ENCODE measurements around the gene CYP2W1. TPM values are rescaled to one million over a fixed set of nuclear protein-coding genes. Genes with fewer than 3 reads are reported as not detected.

The CYP2W1 gene
- total and polyA plus RNA-seq, 10 donors = 0.05 to 1.2 (median 0.39) TPM; not detected in 2

DNA sequence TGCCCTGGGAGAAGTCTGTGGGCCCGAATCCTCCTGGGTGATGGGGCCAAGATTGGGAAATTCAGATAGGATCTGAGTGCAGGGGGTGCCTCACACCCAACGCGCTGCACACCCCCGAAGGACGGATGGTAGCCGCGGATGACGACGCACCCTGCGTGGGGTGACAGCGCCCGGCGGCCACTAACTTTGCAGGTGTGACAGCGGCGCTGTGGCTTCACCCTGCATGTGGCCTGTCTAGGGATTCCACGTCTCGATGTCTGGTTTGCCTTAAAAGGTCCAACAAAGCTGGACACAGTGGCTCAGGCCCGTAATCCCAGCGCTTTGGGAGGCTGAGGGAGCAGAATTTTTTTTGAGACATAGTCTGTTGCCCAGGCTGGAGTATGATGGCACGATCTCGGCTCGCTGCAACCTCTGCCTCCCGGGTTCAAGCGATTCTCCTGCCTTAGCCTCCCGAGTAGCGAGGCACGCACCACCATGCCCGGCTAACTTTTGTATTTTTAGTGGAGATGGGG is 47.1 kb upstream of the CYP2W1 start:
- H3K36me3 ChIP-seq = peaks cover 0 to 28% (median 0%) of the 10 kb centered on the region in 6 donors
- H3K27ac ChIP-seq = no peak overlapping the region
- DNase-seq = no peak
- peaks cover 0 to 6% (median 0%) of the 10 kb centered on the region in 7 donors for H3K27me3 ChIP-seq (replicated peaks in 1 of 7)
- TF ChIP-seq POLR2AphosphoS5 (IDR thresholded peaks at IDR 0.05) = peak in 1 of 3 donors; percentile 29
- TF ChIP-seq POLR2A (IDR thresholded peaks at IDR 0.05) = no peak
- WGBS, 5 donors = 87 to 95% (median 92%) methylated on average over 16 to 28 of the region's 28 CpGs
- H3K9me3 ChIP-seq = peaks cover 0 to 11% (median 0%) of the 10 kb centered on the region in 8 donors
- no peak overlapping the region for H3K4me3 ChIP-seq
- intact Hi-C loops (cut with DNase I; ENCODE audit: low total_unique reads) = no loop called here
- H3K4me1 ChIP-seq = peaks cover 0 to 21% (median 4%) of the 10 kb centered on the region in 6 donors

DNA sequence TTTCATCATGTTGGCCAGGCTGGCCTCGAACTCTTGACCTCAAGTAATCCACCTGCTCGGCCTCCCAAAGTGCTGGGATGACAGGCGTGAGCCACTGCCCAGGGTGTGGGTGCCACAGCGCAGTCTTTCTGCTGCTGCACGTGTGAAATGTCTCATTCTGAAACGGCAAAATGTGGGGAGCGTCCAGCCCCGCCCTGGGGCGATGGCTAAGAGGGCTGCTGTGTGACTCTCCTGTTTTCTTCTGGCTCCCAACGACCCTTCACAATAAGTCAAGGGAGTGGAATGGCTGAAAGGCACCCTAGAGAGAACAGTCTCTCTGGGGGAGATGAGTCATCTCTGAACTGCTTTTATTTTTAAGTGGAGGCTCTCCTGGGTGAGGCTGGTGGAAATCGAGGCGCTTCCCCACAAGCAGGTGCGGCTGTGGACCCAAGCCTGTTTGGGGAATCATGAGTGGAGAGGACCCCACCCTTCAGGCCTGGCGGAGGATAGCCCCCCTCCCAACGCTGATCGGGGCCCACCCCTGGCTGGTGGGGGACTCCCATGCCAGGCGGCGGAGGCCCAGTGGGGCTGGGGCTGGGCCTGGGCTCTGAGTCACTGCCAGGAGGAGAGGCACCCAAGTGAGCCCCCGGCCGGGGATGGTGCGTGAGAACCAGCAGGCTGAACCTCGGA is 46.5 kb upstream of the CYP2W1 start:
- H3K27ac ChIP-seq = no peak overlapping the region
- H3K36me3 ChIP-seq = peaks cover 0 to 28% (median 0%) of the 10 kb centered on the region in 6 donors
- peaks cover 0 to 6% (median 0%) of the 10 kb centered on the region in 7 donors for H3K27me3 ChIP-seq (replicated peaks in 1 of 7)
- intact Hi-C loops (cut with DNase I; ENCODE audit: low total_unique reads) = no loop called here
- DNase-seq = peak; percentile 60
- TF ChIP-seq, protein P1, sequence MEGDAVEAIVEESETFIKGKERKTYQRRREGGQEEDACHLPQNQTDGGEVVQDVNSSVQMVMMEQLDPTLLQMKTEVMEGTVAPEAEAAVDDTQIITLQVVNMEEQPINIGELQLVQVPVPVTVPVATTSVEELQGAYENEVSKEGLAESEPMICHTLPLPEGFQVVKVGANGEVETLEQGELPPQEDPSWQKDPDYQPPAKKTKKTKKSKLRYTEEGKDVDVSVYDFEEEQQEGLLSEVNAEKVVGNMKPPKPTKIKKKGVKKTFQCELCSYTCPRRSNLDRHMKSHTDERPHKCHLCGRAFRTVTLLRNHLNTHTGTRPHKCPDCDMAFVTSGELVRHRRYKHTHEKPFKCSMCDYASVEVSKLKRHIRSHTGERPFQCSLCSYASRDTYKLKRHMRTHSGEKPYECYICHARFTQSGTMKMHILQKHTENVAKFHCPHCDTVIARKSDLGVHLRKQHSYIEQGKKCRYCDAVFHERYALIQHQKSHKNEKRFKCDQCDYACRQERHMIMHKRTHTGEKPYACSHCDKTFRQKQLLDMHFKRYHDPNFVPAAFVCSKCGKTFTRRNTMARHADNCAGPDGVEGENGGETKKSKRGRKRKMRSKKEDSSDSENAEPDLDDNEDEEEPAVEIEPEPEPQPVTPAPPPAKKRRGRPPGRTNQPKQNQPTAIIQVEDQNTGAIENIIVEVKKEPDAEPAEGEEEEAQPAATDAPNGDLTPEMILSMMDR (IDR thresholded peaks at IDR 0.05 in 8 of 11, conservative IDR thresholded peaks at IDR 0.05 in 3 of 11) = no peak
- no peak for TF ChIP-seq POLR2A (IDR thresholded peaks at IDR 0.05)
- TF ChIP-seq POLR2AphosphoS5 (IDR thresholded peaks at IDR 0.05) = no peak
- peaks cover 0 to 17% (median 3%) of the 10 kb centered on the region in 6 donors for H3K4me1 ChIP-seq
- H3K4me3 ChIP-seq = no peak overlapping the region
- WGBS, 5 donors = 52 to 76% (median 74%) methylated on average over 22 of the region's 22 CpGs
- H3K9me3 ChIP-seq = peaks cover 0 to 11% (median 0%) of the 10 kb centered on the region in 8 donors

DNA sequence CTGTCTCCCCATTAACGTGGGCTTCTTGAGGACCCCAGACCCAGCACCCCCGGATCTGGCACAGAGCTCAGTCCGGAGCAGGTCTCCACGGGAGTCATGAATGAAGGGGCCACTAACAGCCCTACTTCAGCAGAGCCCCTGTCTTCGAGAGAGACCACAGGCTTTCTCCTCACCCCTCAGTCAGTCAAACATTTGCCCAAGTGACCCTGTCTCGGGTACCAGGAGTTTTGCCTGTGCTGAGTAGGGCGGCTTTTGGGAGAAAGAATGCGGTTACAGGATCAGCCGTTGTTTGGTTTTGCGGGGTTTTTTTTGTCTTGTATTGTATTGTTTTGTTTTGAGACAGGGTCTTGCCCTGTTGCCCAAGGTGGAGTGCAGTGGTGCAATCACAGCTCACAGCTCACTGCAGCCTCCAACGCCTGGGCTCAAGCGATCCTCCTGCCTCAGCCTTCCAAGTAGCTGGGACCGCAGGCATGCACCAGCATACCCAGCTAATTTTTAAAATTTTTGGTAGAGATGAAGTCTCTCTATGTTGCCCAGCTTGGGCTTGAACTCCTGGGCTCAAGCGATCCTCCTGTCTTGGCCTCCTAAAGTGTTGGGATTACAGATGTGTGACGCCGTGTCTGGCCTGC is 45.0 kb upstream of the CYP2W1 start:
- Histone ChIP-seq H3K36me3 (peaks cover 0 to 28% (median 0%) of the 10 kb centered on the region in 6 donors), H3K27ac (no peak overlapping the region), H3K27me3 (replicated peaks in 1 of 7) (peaks cover 0 to 6% (median 0%) of the 10 kb centered on the region in 7 donors), H3K4me3 (no peak overlapping the region), H3K4me1 (peaks cover 0 to 4% (median 0%) of the 10 kb centered on the region in 6 donors), H3K9me3 (peaks cover 0 to 11% (median 0%) of the 10 kb centered on the region in 8 donors)
- DNase-seq = peak; percentile 41
- intact Hi-C loops (cut with DNase I; ENCODE audit: low total_unique reads) = no loop called here
- WGBS, 5 donors = 85 to 93% (median 86%) methylated on average over 16 of the region's 16 CpGs
- TF ChIP-seq POLR2A (IDR thresholded peaks at IDR 0.05) (no peak), POLR2AphosphoS5 (IDR thresholded peaks at IDR 0.05) (no peak)
- TF ChIP-seq, protein P1 (IDR thresholded peaks at IDR 0.05 in 8 of 11, conservative IDR thresholded peaks at IDR 0.05 in 3 of 11) = no peak

DNA sequence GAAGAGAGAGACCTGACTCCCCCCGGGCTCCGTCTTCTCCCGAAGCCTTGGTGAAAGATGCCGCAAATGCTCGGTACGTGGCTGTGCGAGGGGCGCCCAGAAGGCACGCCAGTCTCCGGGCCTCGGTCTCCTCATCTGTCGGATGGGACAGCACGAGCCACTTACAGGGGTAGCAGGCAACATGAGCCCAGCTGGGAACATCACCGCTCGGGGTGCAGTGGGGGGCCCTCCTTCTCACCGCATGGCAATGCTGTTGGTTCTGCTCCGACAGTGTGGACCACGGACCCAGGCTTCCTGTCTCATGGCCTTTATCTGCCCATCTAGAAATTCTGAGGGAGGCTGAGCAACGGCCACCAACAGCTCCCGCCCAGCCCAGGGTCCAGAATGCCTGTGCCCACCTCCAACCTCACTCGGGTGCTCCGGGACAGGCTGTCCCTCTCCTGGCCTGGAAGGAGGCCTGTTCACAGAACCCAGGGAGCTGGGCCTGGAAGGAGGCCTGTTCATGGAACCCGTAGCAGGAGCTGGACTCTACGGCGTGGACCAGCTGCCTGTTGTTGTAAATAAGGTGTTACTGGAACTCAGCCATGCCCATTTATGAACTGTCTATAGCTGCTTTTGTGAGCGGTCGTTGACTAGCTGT is 44.3 kb upstream of the CYP2W1 start:
- whole genome bisulfite sequencing, 5 donors = 92 to 95% (median 94%) methylated on average over 12 to 27 of the region's 27 CpGs
- Histone ChIP-seq H3K27ac (no peak overlapping the region), H3K4me1 (peaks cover 0 to 4% (median 0%) of the 10 kb centered on the region in 6 donors), H3K9me3 (peaks cover 0 to 11% (median 0%) of the 10 kb centered on the region in 8 donors), H3K27me3 (replicated peaks in 1 of 7) (peaks cover 0 to 6% (median 0%) of the 10 kb centered on the region in 7 donors), H3K36me3 (peaks cover 0 to 28% (median 0%) of the 10 kb centered on the region in 6 donors), H3K4me3 (no peak overlapping the region)
- intact Hi-C loops (cut with DNase I; ENCODE audit: low total_unique reads) = no loop called here
- TF ChIP-seq, protein P1 (IDR thresholded peaks at IDR 0.05 in 8 of 11, conservative IDR thresholded peaks at IDR 0.05 in 3 of 11) = no peak
- TF ChIP-seq POLR2AphosphoS5 (IDR thresholded peaks at IDR 0.05) (peak in 1 of 3 donors; percentile 18), POLR2A (IDR thresholded peaks at IDR 0.05) (no peak)
- DNase-seq = peak; percentile 66
